Muscle of arm (tissue), 14 donors: ENCODE data around the gene SLBP. TPM values are rescaled to one million over a fixed set of nuclear protein-coding genes. Genes with fewer than 3 reads are reported as not detected.

Experiments
- DNase-seq: peaks from one replicate; pipeline ENCODE4 v3.0.0-alpha.2; 2013
- long read RNA-seq, 11 donors: transcript quantifications; one replicate each; lab custom pipeline, GENCODE V29; 2026
- polyA plus RNA-seq, 12 donors: library from polyadenylated mRNA; unstranded; fragments of 120-200 nt; gene quantifications; one replicate each; pipeline ENCODE4 v1.2.1, GENCODE V29; 2013; ENCODE audit not compliant: insufficient read length in 12 of 12

Gene SLBP
- 10 to 100 TPM in 11 of 12 donors, not detected in 1; 32.0 to 57.2 (median 38.6) TPM for polyA plus RNA-seq
- long read RNA-seq, donor 1, transcript SLBP-206 (8 exons, 1,977 nt) = major isoform, 12 of 14 reads
- long read RNA-seq, donor 1, partial matches to known transcripts = 0 of 14 reads
- long read RNA-seq, donor 1, other reads (novel, unspliced or antisense) = 0 of 14 reads
- long read RNA-seq, donor 2, transcript SLBP-206 (8 exons, 1,977 nt) = major isoform, 13 of 13 reads
- long read RNA-seq, donor 2, partial matches to known transcripts = 0 of 13 reads
- long read RNA-seq, donor 2, other reads (novel, unspliced or antisense) = 0 of 13 reads
- long read RNA-seq, donor 3, transcript SLBP-206 (8 exons, 1,977 nt) = major isoform, 8 of 8 reads
- long read RNA-seq, donor 3, partial matches to known transcripts = 0 of 8 reads
- long read RNA-seq, donor 3, other reads (novel, unspliced or antisense) = 0 of 8 reads
- long read RNA-seq, donor 4, transcript SLBP-206 (8 exons, 1,977 nt) = major isoform, 5 of 5 reads
- long read RNA-seq, donor 4, partial matches to known transcripts = 0 of 5 reads
- long read RNA-seq, donor 4, other reads (novel, unspliced or antisense) = 0 of 5 reads
- long read RNA-seq, donor 5, transcript SLBP-206 (8 exons, 1,977 nt) = major isoform, 19 of 19 reads
- long read RNA-seq, donor 5, partial matches to known transcripts = 0 of 19 reads
- long read RNA-seq, donor 5, other reads (novel, unspliced or antisense) = 0 of 19 reads
- long read RNA-seq, donor 6, transcript SLBP-206 (8 exons, 1,977 nt) = major isoform, 6 of 6 reads
- long read RNA-seq, donor 6, partial matches to known transcripts = 0 of 6 reads
- long read RNA-seq, donor 6, other reads (novel, unspliced or antisense) = 0 of 6 reads
- long read RNA-seq, donor 7, transcript SLBP-206 (8 exons, 1,977 nt) = major isoform, 11 of 12 reads
- long read RNA-seq, donor 7, partial matches to known transcripts = 0 of 12 reads
- long read RNA-seq, donor 7, other reads (novel, unspliced or antisense) = 0 of 12 reads
- long read RNA-seq, donor 8, transcript SLBP-206 (8 exons, 1,977 nt) = major isoform, 12 of 13 reads
- long read RNA-seq, donor 8, partial matches to known transcripts = 0 of 13 reads
- long read RNA-seq, donor 8, other reads (novel, unspliced or antisense) = 0 of 13 reads
- long read RNA-seq, donor 9, transcript SLBP-206 (8 exons, 1,977 nt) = major isoform, 7 of 7 reads
- long read RNA-seq, donor 9, partial matches to known transcripts = 0 of 7 reads
- long read RNA-seq, donor 9, other reads (novel, unspliced or antisense) = 0 of 7 reads
- long read RNA-seq, donor 10, transcript SLBP-206 (8 exons, 1,977 nt) = major isoform, 17 of 17 reads
- long read RNA-seq, donor 10, partial matches to known transcripts = 0 of 17 reads
- long read RNA-seq, donor 10, other reads (novel, unspliced or antisense) = 0 of 17 reads
- long read RNA-seq, donor 11, transcript SLBP-206 (8 exons, 1,977 nt) = major isoform, 26 of 27 reads
- long read RNA-seq, donor 11, partial matches to known transcripts = 0 of 27 reads
- long read RNA-seq, donor 11, other reads (novel, unspliced or antisense) = 0 of 27 reads

- DNase-seq = peak; percentile 89
These were observed at the start of gene SLBP for GRCh38 chr4:1712216-1713002. TSS of gene SLBP (minus strand) at chr4:1712319. CDS start at chr4:1712188, 131 bp downstream.

GRCh38 chr4:1761130-1761689 is 49.1 kb upstream of the SLBP start:
- DNase-seq = no peak

GRCh38 chr4:1760521-1761071 is 48.5 kb upstream of the SLBP start:
- DNase-seq = no peak

GRCh38 chr4:1759818-1760223 is 47.7 kb upstream of the SLBP start:
- DNase-seq = no peak

- no peak for DNase-seq
These were observed 47.2 kb upstream of the SLBP start for GRCh38 chr4:1759170-1759817.

- DNase-seq = no peak
These were observed 46.4 kb upstream of the SLBP start for GRCh38 chr4:1758306-1759121.

- no peak for DNase-seq
These were observed 45.7 kb upstream of the SLBP start for GRCh38 chr4:1757836-1758235.

GRCh38 chr4:1756893-1757779 is 45.0 kb upstream of the SLBP start:
- DNase-seq = no peak

GRCh38 chr4:1756079-1756478 is 44.0 kb upstream of the SLBP start:
- DNase-seq = no peak

GRCh38 chr4:1755297-1755696 is 43.2 kb upstream of the SLBP start:
- DNase-seq = no peak

GRCh38 chr4:1754336-1754735 is 42.2 kb upstream of the SLBP start:
- no peak for DNase-seq

- DNase-seq = no peak
These were observed 41.7 kb upstream of the SLBP start for GRCh38 chr4:1753697-1754311.

- no peak for DNase-seq
These were observed 41.2 kb upstream of the SLBP start for GRCh38 chr4:1753294-1753696.

GRCh38 chr4:1752284-1753041 is 40.3 kb upstream of the SLBP start:
- no peak for DNase-seq

GRCh38 chr4:1751919-1752283 is 39.8 kb upstream of the SLBP start:
- no peak for DNase-seq
